Stimulated activated naive CD8-positive, alpha-beta T cell treated with anti-CD3 and anti-CD28 coated beads, Interleukin-15, Interleukin-2, amounts not matched to agents 100 U/mL and 50 U/mL, for 24 hours (primary cell): ENCODE data around the gene NOC2L.

Source experiments
- ATAC-seq: fragments of 150-1000 bp; cut with Tn5 transposase; one replicate; pipeline ENCODE4 v1.10.0; 2021
- DNase-seq: peaks from one replicate; pipeline ENCODE4 v3.0.0; 2021

NOC2L gene

GRCh38 chr1:915295-916172 is 43.5 kb downstream of the NOC2L start:
- DNase-seq (peak; percentile 2), ATAC-seq (no peak)

- peak; percentile 1 for DNase-seq
- no peak for ATAC-seq
Measured at GRCh38 chr1:914891-915280, 44.2 kb downstream of the NOC2L start.

DNA sequence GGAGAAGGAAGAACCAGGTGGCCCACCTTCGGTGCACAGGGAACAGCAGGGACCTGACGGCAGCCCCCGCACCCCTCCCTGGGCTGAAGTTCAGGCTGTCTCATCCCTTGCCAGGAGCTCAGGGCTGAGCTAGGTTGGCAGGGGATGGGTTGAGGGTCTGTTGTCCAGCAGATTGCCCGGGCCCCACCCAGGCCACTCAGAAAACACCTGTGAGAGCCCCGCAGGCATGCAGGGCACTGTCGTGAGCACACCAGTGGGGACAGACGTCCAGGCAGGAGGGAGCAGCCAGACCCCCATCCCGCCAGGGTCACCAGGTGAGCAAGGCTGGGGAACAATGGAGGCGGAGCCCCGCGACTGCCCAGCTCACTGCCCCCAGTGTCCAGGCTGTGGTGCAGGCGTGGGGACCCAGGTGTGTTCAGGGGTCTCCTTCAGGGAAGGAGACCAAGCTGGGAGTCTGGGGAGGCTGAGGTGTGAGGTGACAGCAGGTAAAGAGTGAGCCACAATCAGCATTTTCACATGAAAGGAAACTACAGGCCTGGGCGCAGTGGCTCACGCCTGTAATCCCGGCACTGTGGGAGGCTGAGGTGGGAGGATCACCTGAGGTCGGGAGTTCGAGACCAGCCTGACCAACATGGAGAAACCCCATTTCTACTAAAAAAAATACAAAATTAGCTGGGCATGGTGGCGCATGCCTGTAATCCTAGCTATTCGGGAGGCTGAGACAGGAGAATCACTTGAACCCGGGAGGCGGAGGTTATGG is 44.7 kb downstream of the NOC2L start:
- peak; percentile 1 for DNase-seq
- no peak for ATAC-seq

DNA sequence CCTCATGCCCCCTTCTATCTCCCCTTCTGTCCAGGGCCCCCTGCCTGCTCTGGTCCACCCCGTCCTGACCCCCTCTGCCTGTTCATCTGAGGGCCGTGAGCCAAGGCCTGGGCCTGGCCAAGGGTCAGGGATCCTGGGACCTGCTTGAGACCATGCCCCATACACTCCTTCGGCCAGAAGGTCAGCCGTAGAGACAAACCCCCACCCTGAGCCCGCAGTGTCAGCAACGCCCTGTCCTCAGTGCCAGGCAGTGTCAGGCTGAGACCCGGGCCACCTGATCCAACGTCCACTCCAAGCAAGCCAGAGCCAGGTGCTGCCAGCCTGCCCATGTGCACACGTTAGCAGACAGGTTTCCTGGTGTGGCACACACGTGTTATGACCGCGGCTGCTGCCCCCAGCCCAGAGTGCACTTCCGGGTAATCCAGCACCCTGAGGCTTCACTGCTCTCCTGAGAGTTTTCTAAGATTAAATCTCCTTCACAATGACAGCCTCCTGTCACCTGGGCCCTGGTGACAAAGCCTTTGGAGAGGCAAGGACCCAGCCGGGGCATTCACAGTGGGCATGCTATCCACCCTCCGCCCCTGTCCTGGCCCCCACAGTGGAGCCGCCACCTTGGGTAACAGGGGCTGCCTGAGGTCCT is 45.4 kb downstream of the NOC2L start:
- DNase-seq: peak; percentile 2
- no peak for ATAC-seq

- no peak for ATAC-seq
- DNase-seq: no peak
Measured at GRCh38 chr1:912740-913301, 46.2 kb downstream of the NOC2L start.

- no peak for ATAC-seq
- no peak for DNase-seq
Measured at GRCh38 chr1:911875-912739, 46.9 kb downstream of the NOC2L start.

DNA sequence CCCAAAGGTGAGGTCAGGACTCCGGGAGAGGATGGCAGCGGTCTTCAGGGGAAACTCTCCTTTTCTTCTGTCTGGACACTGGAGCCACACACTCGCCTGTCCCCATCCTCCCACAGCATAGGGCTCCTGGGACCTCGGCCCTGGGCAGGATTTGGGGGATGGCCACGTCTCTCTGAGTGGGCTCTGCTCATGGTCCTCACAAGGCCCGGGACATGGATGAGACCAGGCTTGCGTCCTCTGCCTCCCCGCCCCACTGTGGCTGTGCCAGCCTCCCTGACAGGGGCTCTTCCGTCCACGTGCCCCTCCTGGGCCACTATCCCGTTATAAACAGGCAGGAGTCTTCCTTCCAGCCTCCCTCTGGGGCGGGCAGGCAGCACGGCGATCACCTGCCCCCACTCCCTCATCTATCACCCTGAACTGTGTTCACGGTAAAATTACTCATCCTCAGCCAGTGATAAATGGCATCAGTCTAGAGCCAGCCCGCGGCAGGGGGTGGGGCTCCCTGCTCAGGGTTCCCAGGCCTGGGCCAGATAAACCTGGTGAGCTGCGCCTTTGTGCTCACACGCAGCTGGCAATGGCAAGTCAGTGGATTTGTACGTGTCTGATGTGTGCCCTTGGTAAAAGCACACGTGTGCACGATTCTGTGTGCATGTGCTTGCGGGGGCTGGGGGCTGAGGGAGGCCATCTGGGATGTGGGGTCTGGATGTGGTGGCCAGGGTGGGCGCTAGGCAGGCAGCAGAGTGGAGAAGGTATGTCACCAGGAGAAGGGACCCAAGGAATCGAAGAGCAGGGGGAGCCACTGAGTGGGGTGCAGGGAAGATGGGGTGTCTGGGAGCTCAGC is 48.0 kb downstream of the NOC2L start:
- DNase-seq: no peak
- ATAC-seq: peak; percentile 44

GRCh38 chr1:910311-910880 is 48.7 kb downstream of the NOC2L start:
- no peak for DNase-seq
- no peak for ATAC-seq

GRCh38 chr1:909861-910310 is 49.2 kb downstream of the NOC2L start:
- ATAC-seq (no peak), DNase-seq (no peak)

DNA sequence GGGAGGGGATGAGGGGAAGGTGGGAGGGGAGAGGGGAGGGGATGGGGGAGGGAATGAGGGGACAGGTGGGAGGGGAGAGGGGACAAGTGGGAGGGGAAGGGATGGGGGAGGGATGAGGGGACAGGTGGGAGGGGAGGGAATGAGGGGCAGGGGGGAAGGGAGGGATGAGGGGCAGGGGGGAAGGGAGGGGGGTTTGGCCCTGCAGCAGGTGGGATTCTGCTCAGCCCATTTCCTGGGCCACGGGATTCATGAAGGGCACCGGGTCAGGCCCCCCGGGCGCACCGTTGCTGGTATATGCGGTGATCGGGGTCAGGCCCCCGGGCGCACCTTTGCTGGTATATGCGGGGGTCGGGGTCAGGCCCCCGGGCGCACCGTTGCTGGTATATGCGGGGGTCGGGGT is 50.4 kb downstream of the NOC2L start:
- ATAC-seq (no peak), DNase-seq (no peak)

GRCh38 chr1:907611-908451 is 51.2 kb downstream of the NOC2L start:
- DNase-seq (no peak), ATAC-seq (no peak)

GRCh38 chr1:906600-907420 is 52.2 kb downstream of the NOC2L start:
- DNase-seq: no peak
- ATAC-seq: peak; percentile 54

- ATAC-seq (no peak), DNase-seq (no peak)
Measured at GRCh38 chr1:905811-906599, 53.1 kb downstream of the NOC2L start.

GRCh38 chr1:905071-905749 is 53.8 kb downstream of the NOC2L start:
- DNase-seq: peak; percentile 44
- no peak for ATAC-seq

GRCh38 chr1:904310-904950 is 54.6 kb downstream of the NOC2L start:
- ATAC-seq (peak; percentile 69), DNase-seq (peak; percentile 91)

- no peak for DNase-seq
- no peak for ATAC-seq
Measured at GRCh38 chr1:903721-904271, 55.3 kb downstream of the NOC2L start.
